ENCODE results near the gene PARN. TPM values are rescaled to one million over a fixed set of nuclear protein-coding genes. Genes with fewer than 3 reads are reported as not detected.

PARN gene
- total RNA-seq, 2 experiments from 2014 or later, result 27.4 to 28.2 TPM

GRCh38 chr16:14553447-14553846, 76.6 kb downstream of the PARN start:
- Histone ChIP-seq H3K27me3 (ENCODE audit: control insufficient read depth in 1 of 2, insufficient read depth in 2 of 2, low read length in 2 of 2) (no peaks in the 10 kb centered on the region), H3K9me3 (ENCODE audit: control insufficient read depth in 1 of 2, insufficient read depth in 1 of 2, low read length in 2 of 2) (no peaks in the 10 kb centered on the region), H3K4me3 (ENCODE audit: low read length) (no peak overlapping the region), H3K27ac (ENCODE audit: low read depth in 1 of 2, low read length in 2 of 2) (no peak overlapping the region), H3K4me1 (ENCODE audit: insufficient read depth, low read length) (no peaks in the 10 kb centered on the region), H3K36me3 (ENCODE audit: insufficient read depth, low read length) (peaks cover 32% of the 10 kb centered on the region)
- Mint-ChIP-seq H3K4me3 (no peak overlapping the region), H3K27me3 (no peaks in the 10 kb centered on the region), H3K36me3 (ENCODE audit: low read depth) (peaks cover 72% of the 10 kb centered on the region), H3K4me1 (ENCODE audit: low read depth) (no peaks in the 10 kb centered on the region), H3K27ac (no peak overlapping the region), H3K9me3 (no peaks in the 10 kb centered on the region)
- intact Hi-C loops (cut with DNase I, micrococcal nuclease), result no loop called here
- no peak for TF ChIP-seq CTCF (IDR thresholded peaks at IDR 0.05)
- ATAC-seq (ENCODE audit: poor library complexity) (no peak), DNase-seq (no peak)
- ChIA-PET CTCF (no interaction called here), POLR2A (no interaction called here)

GRCh38 chr16:14549789-14550153, 80.3 kb downstream of the PARN start:
- Mint-ChIP-seq H3K27me3 (no peaks in the 10 kb centered on the region), H3K9me3 (no peaks in the 10 kb centered on the region), H3K36me3 (ENCODE audit: low read depth) (peaks cover 82% of the 10 kb centered on the region), H3K4me3 (no peak overlapping the region), H3K4me1 (ENCODE audit: low read depth) (no peaks in the 10 kb centered on the region), H3K27ac (no peak overlapping the region)
- no peak overlapping the region for H3K27ac ChIP-seq (ENCODE audit: low read depth in 1 of 2, low read length in 2 of 2)
- H3K36me3 ChIP-seq (ENCODE audit: insufficient read depth, low read length), result peaks cover 35% of the 10 kb centered on the region
- H3K27me3 ChIP-seq (ENCODE audit: control insufficient read depth in 1 of 2, insufficient read depth in 2 of 2, low read length in 2 of 2), result no peaks in the 10 kb centered on the region
- no peak for TF ChIP-seq CTCF (IDR thresholded peaks at IDR 0.05)
- ChIA-PET POLR2A (no interaction called here), CTCF (no interaction called here)
- DNase-seq, result no peak
- H3K4me3 ChIP-seq (ENCODE audit: low read length), result no peak overlapping the region
- intact Hi-C loops (cut with DNase I, micrococcal nuclease), result no loop called here
- no peaks in the 10 kb centered on the region for H3K4me1 ChIP-seq (ENCODE audit: insufficient read depth, low read length)
- no peaks in the 10 kb centered on the region for H3K9me3 ChIP-seq (ENCODE audit: control insufficient read depth in 1 of 2, insufficient read depth in 1 of 2, low read length in 2 of 2)
- no peak for ATAC-seq (ENCODE audit: poor library complexity)

GRCh38 chr16:14548933-14549788, 80.9 kb downstream of the PARN start:
- Histone ChIP-seq H3K27ac (ENCODE audit: low read depth in 1 of 2, low read length in 2 of 2) (no peak overlapping the region), H3K4me1 (ENCODE audit: insufficient read depth, low read length) (no peaks in the 10 kb centered on the region), H3K4me3 (ENCODE audit: low read length) (no peak overlapping the region), H3K27me3 (ENCODE audit: control insufficient read depth in 1 of 2, insufficient read depth in 2 of 2, low read length in 2 of 2) (no peaks in the 10 kb centered on the region), H3K36me3 (ENCODE audit: insufficient read depth, low read length) (peaks cover 37% of the 10 kb centered on the region), H3K9me3 (ENCODE audit: control insufficient read depth in 1 of 2, insufficient read depth in 1 of 2, low read length in 2 of 2) (no peaks in the 10 kb centered on the region)
- intact Hi-C loops (cut with DNase I, micrococcal nuclease), result no loop called here
- Mint-ChIP-seq H3K27me3 (no peaks in the 10 kb centered on the region), H3K36me3 (ENCODE audit: low read depth) (peaks cover 86% of the 10 kb centered on the region), H3K27ac (no peak overlapping the region), H3K4me3 (no peak overlapping the region), H3K9me3 (no peaks in the 10 kb centered on the region), H3K4me1 (ENCODE audit: low read depth) (no peaks in the 10 kb centered on the region)
- no peak for TF ChIP-seq CTCF (IDR thresholded peaks at IDR 0.05)
- ChIA-PET POLR2A (no interaction called here), CTCF (no interaction called here)
- DNase-seq (no peak), ATAC-seq (ENCODE audit: poor library complexity) (no peak)

All from CD4-positive, alpha-beta T cell (primary cell).